ENCODE measurements around the gene VEGFC. TPM values are rescaled to one million over a fixed set of nuclear protein-coding genes. Genes with fewer than 3 reads are reported as not detected.

VEGFC gene
- total RNA-seq, 1 donor from 2014 or later = 7.5 TPM

DNA sequence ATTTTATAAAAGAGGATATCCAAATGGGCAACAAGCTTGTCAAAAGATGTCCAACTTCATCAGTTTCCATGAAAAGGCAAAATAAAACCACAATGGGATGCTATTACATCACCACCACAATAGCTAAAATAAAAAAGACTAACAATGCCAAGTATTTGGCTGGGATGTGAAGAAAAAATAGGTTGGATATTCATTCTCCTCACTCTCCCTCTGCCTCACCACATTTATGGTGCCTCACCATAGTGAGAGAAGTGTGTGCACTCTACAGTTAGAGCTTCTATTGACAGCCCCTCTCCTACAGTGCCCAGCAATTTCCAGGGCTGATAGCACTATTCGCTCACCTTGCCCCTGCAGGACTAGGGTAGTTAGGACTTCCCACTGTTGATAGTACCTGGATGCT lies 25.5 kb downstream of the VEGFC start:
- intact Hi-C loops (cut with micrococcal nuclease) = no loop called here
- no peak overlapping the region for H3K27ac ChIP-seq (replicated peaks)
- no peak for DNase-seq

DNA sequence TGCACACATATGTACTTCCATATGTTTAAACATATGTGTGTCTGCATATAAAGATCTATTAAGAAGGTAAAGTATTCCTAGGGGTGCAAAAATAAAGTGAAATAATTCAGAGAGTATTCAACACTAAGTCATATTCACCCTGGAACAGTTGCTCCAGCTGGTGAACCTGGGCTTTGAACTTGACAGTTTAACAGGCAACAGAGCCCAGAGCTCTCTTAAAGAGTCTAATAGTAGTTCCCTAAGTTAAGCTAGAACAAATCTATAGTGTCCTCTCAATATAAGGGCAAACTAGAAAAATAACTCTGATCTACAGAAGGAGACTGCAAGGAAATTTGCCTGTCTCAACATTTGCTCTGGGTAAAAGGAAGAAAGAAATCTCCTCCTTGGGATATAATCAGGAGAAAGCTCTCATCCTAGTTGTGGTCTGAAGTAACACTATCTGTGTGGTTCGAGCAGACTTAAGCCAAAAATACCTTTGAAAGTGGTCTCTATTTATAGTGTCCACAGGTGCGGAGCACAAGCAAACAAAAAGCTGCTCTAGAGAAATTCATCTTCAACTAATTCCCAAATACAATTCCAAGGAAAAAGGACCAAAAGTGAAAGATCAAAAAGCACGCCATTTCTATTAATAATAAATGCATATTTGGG lies 29.9 kb downstream of the VEGFC start:
- TF ChIP-seq, protein P1, sequence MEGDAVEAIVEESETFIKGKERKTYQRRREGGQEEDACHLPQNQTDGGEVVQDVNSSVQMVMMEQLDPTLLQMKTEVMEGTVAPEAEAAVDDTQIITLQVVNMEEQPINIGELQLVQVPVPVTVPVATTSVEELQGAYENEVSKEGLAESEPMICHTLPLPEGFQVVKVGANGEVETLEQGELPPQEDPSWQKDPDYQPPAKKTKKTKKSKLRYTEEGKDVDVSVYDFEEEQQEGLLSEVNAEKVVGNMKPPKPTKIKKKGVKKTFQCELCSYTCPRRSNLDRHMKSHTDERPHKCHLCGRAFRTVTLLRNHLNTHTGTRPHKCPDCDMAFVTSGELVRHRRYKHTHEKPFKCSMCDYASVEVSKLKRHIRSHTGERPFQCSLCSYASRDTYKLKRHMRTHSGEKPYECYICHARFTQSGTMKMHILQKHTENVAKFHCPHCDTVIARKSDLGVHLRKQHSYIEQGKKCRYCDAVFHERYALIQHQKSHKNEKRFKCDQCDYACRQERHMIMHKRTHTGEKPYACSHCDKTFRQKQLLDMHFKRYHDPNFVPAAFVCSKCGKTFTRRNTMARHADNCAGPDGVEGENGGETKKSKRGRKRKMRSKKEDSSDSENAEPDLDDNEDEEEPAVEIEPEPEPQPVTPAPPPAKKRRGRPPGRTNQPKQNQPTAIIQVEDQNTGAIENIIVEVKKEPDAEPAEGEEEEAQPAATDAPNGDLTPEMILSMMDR (IDR thresholded peaks at IDR 0.05; ENCODE audit: borderline replicate concordance) = no peak
- H3K36me3 ChIP-seq = no peaks in the 10 kb centered on the region
- H3K27me3 ChIP-seq (ENCODE audit: low read depth) = no peaks in the 10 kb centered on the region
- intact Hi-C loops (cut with micrococcal nuclease) = no loop called here
- DNase-seq = no peak
- peaks cover 11% of the 10 kb centered on the region for H3K9me3 ChIP-seq (replicated peaks)
- H3K27ac ChIP-seq (replicated peaks) = no peak overlapping the region
- H3K4me1 ChIP-seq = no peaks in the 10 kb centered on the region
- no peak overlapping the region for H3K4me3 ChIP-seq

More for the DNA sequence above, 25.5 kb downstream of the VEGFC start:
- H3K4me1 ChIP-seq = peaks cover 11% of the 10 kb centered on the region
- TF ChIP-seq, protein P1 (IDR thresholded peaks at IDR 0.05; ENCODE audit: borderline replicate concordance) = no peak
- H3K9me3 ChIP-seq (replicated peaks) = peaks cover 11% of the 10 kb centered on the region
- no peaks in the 10 kb centered on the region for H3K36me3 ChIP-seq
- no peaks in the 10 kb centered on the region for H3K27me3 ChIP-seq (ENCODE audit: low read depth)
- no peak overlapping the region for H3K4me3 ChIP-seq

DNA sequence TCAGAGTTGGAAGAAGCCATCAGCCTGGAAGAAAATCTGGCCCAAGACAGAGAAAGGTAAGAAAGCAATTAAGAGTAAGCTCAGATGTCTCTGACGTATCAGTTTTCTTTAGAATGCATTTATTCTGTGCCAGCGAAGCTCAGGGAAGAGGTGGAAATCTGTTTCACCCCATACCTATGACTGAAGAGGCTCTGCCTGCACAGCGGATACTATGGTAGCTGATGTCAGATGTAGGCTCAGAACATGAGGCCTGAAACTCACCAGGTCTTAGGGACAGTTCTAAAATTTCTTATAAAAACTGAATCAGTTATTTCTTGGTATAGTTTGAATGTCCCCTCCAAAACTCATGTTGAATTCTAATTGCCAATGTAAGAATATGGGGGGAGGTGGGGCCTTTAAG lies 30.9 kb downstream of the VEGFC start:
- peaks cover 11% of the 10 kb centered on the region for H3K9me3 ChIP-seq (replicated peaks)
- H3K4me1 ChIP-seq = no peaks in the 10 kb centered on the region
- intact Hi-C loops (cut with micrococcal nuclease) = no loop called here
- no peaks in the 10 kb centered on the region for H3K36me3 ChIP-seq
- no peak overlapping the region for H3K4me3 ChIP-seq
- no peak for DNase-seq
- H3K27ac ChIP-seq (replicated peaks) = no peak overlapping the region
- TF ChIP-seq, protein P1 (IDR thresholded peaks at IDR 0.05; ENCODE audit: borderline replicate concordance) = no peak
- no peaks in the 10 kb centered on the region for H3K27me3 ChIP-seq (ENCODE audit: low read depth)

DNA sequence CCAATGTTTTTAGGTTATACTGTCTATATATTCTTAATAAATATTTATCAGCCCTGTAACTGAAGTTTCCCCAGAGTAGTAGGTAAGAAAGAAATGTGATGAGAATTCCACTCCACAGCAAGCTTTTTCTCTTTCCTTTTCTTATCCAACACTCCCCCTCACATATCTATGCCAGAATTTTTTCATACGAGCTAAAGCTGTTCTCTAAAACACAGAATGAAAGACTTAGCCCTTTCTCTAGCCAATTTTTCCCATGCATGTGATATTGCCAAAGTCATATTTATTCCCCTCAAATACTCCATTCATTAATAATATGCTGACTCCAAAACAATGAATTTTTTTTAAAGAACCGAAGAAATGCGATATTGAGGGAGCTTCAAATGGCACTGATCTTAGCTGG lies 32.3 kb downstream of the VEGFC start:
- Histone ChIP-seq H3K4me3 (no peak overlapping the region), H3K27ac (replicated peaks) (no peak overlapping the region)
- TF ChIP-seq, protein P1 (IDR thresholded peaks at IDR 0.05; ENCODE audit: borderline replicate concordance) = no peak

DNA sequence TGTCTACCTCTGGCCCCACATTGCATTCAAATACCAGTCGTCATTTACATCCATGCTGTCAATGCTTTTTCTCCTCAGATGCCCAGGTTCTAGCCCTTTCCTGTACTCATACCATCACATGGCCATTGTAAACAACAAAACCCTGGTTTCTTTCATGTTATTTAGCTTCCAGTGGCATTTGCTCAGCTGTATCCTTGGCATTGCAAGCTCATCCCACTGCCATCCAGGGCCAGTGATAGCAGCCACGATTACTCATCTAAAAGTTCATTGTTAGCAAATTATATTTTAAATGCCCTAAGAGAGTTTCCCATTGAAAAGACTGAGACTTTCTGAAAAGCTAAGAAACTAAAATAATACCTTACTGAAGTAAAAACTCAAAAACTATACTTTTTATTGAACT lies 34.0 kb downstream of the VEGFC start:
- intact Hi-C loops (cut with micrococcal nuclease) = no loop called here
- DNase-seq = no peak
- TF ChIP-seq, protein P1 (IDR thresholded peaks at IDR 0.05; ENCODE audit: borderline replicate concordance) = no peak
- no peak overlapping the region for H3K4me3 ChIP-seq
- no peaks in the 10 kb centered on the region for H3K27me3 ChIP-seq (ENCODE audit: low read depth)
- no peaks in the 10 kb centered on the region for H3K9me3 ChIP-seq (replicated peaks)
- H3K4me1 ChIP-seq = no peaks in the 10 kb centered on the region
- H3K27ac ChIP-seq (replicated peaks) = no peak overlapping the region
- no peaks in the 10 kb centered on the region for H3K36me3 ChIP-seq

More for the DNA sequence above, 32.3 kb downstream of the VEGFC start:
- H3K4me1 ChIP-seq = no peaks in the 10 kb centered on the region
- no peak for DNase-seq
- no peaks in the 10 kb centered on the region for H3K27me3 ChIP-seq (ENCODE audit: low read depth)
- no peaks in the 10 kb centered on the region for H3K36me3 ChIP-seq
- H3K9me3 ChIP-seq (replicated peaks) = peaks cover 3% of the 10 kb centered on the region
- intact Hi-C loops (cut with micrococcal nuclease) = no loop called here

Data from left ventricle myocardium inferior (tissue), 1 donor.